Measurements from ENCODE around the gene DLX3.

Gene DLX3

GRCh38 chr17:50015146-50015545 lies 20.1 kb upstream of the DLX3 start:
- DNase-seq (ENCODE audit: low spot score in 2 of 2): no peak
- in situ Hi-C loops (cut with MboI; ENCODE audit: low sequenced_read_pairs): no loop called here
- peaks cover 7% of the 10 kb centered on the region; the same call in 1 of the 2 replicates for H3K9me3 ChIP-seq

GRCh38 chr17:50014471-50015088 lies 19.6 kb upstream of the DLX3 start:
- H3K4me1 ChIP-seq: no peaks in the 10 kb centered on the region
- peaks cover 7% of the 10 kb centered on the region; the same call in 1 of the 2 replicates for H3K9me3 ChIP-seq
- no peak overlapping the region for H3K4me3 ChIP-seq
- H3K27me3 ChIP-seq (ENCODE audit: low read depth): no peaks in the 10 kb centered on the region; the same call in 1 of the 2 replicates
- no peaks in the 10 kb centered on the region for H3K36me3 ChIP-seq (replicated peaks)
- DNase-seq (ENCODE audit: low spot score in 2 of 2): no peak
- in situ Hi-C loops (cut with MboI; ENCODE audit: low sequenced_read_pairs): no loop called here

More at GRCh38 chr17:50015146-50015545, 20.1 kb upstream of the DLX3 start:
- Histone ChIP-seq H3K4me1 (no peaks in the 10 kb centered on the region), H3K36me3 (replicated peaks) (no peaks in the 10 kb centered on the region), H3K27me3 (ENCODE audit: low read depth) (no peaks in the 10 kb centered on the region; the same call in 1 of the 2 replicates), H3K4me3 (no peak overlapping the region)

- H3K9me3 ChIP-seq: peaks cover 12% of the 10 kb centered on the region
- H3K36me3 ChIP-seq (replicated peaks): no peaks in the 10 kb centered on the region
- no peaks in the 10 kb centered on the region for H3K4me1 ChIP-seq
- no peak overlapping the region for H3K4me3 ChIP-seq
- no peak for DNase-seq (ENCODE audit: low spot score in 2 of 2)
- no peaks in the 10 kb centered on the region; the same call in 1 of the 2 replicates for H3K27me3 ChIP-seq (ENCODE audit: low read depth)
- in situ Hi-C loops (cut with MboI; ENCODE audit: low sequenced_read_pairs): no loop called here
These were observed 18.1 kb upstream of the DLX3 start for GRCh38 chr17:50013079-50013478.

- in situ Hi-C loops (cut with MboI; ENCODE audit: low sequenced_read_pairs): loop anchor here (10.0 kb wide), 1 partner anchor 434 kb away; the partner anchor contains the start of gene NXPH3
- DNase-seq (ENCODE audit: low spot score in 2 of 2): no peak
- H3K9me3 ChIP-seq: peaks cover 5% of the 10 kb centered on the region; the same call in 1 of the 2 replicates
These were observed 14.3 kb upstream of the DLX3 start for GRCh38 chr17:50009282-50009681.

GRCh38 chr17:50003911-50004310 lies 8.9 kb upstream of the DLX3 start:
- in situ Hi-C loops (cut with MboI; ENCODE audit: low sequenced_read_pairs): loop anchor here (10.0 kb wide), 1 partner anchor 429 kb away; the partner anchor contains the start of gene NXPH3
- Histone ChIP-seq H3K9me3 (peaks cover 3% of the 10 kb centered on the region; the same call in 1 of the 2 replicates), H3K4me3 (no peak overlapping the region), H3K36me3 (replicated peaks) (no peaks in the 10 kb centered on the region), H3K27me3 (ENCODE audit: low read depth) (peaks cover 25% of the 10 kb centered on the region), H3K4me1 (no peaks in the 10 kb centered on the region)
- DNase-seq (ENCODE audit: low spot score in 2 of 2): no peak

More at GRCh38 chr17:50009282-50009681, 14.3 kb upstream of the DLX3 start:
- Histone ChIP-seq H3K4me1 (no peaks in the 10 kb centered on the region), H3K27me3 (ENCODE audit: low read depth) (no peaks in the 10 kb centered on the region), H3K36me3 (replicated peaks) (no peaks in the 10 kb centered on the region), H3K4me3 (no peak overlapping the region)

GRCh38 chr17:49998836-49999511 lies 4.0 kb upstream of the DLX3 start:
- in situ Hi-C loops (cut with MboI; ENCODE audit: low sequenced_read_pairs): loop anchor here (5.0 to 10.0 kb wide), 2 partner anchors 137 to 294 kb away; partner anchors contain the start of gene SLC35B1
- Histone ChIP-seq H3K4me3 (no peak overlapping the region), H3K9me3 (no peaks in the 10 kb centered on the region), H3K36me3 (replicated peaks) (no peaks in the 10 kb centered on the region), H3K27me3 (ENCODE audit: low read depth) (peaks cover 25% of the 10 kb centered on the region), H3K4me1 (peaks cover 10% of the 10 kb centered on the region)
- no peak for DNase-seq (ENCODE audit: low spot score in 2 of 2)

- no peak overlapping the region for H3K4me3 ChIP-seq
- peak; percentile 76 to 93 for DNase-seq (ENCODE audit: low spot score in 2 of 2)
- H3K9me3 ChIP-seq: no peaks in the 10 kb centered on the region
- no peaks in the 10 kb centered on the region for H3K36me3 ChIP-seq (replicated peaks)
- peaks cover 10% of the 10 kb centered on the region for H3K4me1 ChIP-seq
- H3K27me3 ChIP-seq (ENCODE audit: low read depth): peaks cover 22% of the 10 kb centered on the region
- in situ Hi-C loops (cut with MboI; ENCODE audit: low sequenced_read_pairs): loop anchor here (5.0 to 10.0 kb wide), 2 partner anchors 136 to 293 kb away; partner anchors contain the start of gene SLC35B1
These were observed 3.0 kb upstream of the DLX3 start for GRCh38 chr17:49997773-49998703.

GRCh38 chr17:49997301-49997650 lies 2.3 kb upstream of the DLX3 start:
- Histone ChIP-seq H3K36me3 (replicated peaks) (no peaks in the 10 kb centered on the region), H3K27me3 (ENCODE audit: low read depth) (peaks cover 18% of the 10 kb centered on the region), H3K4me1 (peaks cover 10% of the 10 kb centered on the region), H3K4me3 (peak overlapping the region; percentile 38), H3K9me3 (no peaks in the 10 kb centered on the region)
- DNase-seq (ENCODE audit: low spot score in 2 of 2): no peak
- in situ Hi-C loops (cut with MboI; ENCODE audit: low sequenced_read_pairs): loop anchor here (5.0 to 10.0 kb wide), 2 partner anchors 135 to 292 kb away; partner anchors contain the start of gene SLC35B1

GRCh38 chr17:49996495-49997300 lies 1.7 kb upstream of the DLX3 start:
- in situ Hi-C loops (cut with MboI; ENCODE audit: low sequenced_read_pairs): loop anchor here (5.0 to 10.0 kb wide), 2 partner anchors 134 to 292 kb away; partner anchors contain the start of gene SLC35B1
- Histone ChIP-seq H3K9me3 (no peaks in the 10 kb centered on the region), H3K4me3 (peak overlapping the region; percentile 38), H3K4me1 (peaks cover 10% of the 10 kb centered on the region), H3K27me3 (ENCODE audit: low read depth) (peaks cover 13% of the 10 kb centered on the region), H3K36me3 (replicated peaks) (no peaks in the 10 kb centered on the region)
- peak; percentile 36 to 85 for DNase-seq (ENCODE audit: low spot score in 2 of 2)

- in situ Hi-C loops (cut with MboI; ENCODE audit: low sequenced_read_pairs): loop anchor here (5.0 to 10.0 kb wide), 2 partner anchors 134 to 291 kb away; partner anchors contain the start of gene SLC35B1
- Histone ChIP-seq H3K4me3 (no peak overlapping the region; the same call in 1 of the 2 replicates), H3K27me3 (ENCODE audit: low read depth) (peaks cover 8% of the 10 kb centered on the region), H3K9me3 (no peaks in the 10 kb centered on the region), H3K4me1 (peaks cover 10% of the 10 kb centered on the region), H3K36me3 (replicated peaks) (no peaks in the 10 kb centered on the region)
- no peak for DNase-seq (ENCODE audit: low spot score in 2 of 2)
These were observed 1.1 kb upstream of the DLX3 start for GRCh38 chr17:49996121-49996494.

GRCh38 chr17:49994085-49995054 lies 654 bp downstream of the DLX3 start:
- peak overlapping the region; percentile 47 for H3K4me3 ChIP-seq
- in situ Hi-C loops (cut with MboI; ENCODE audit: low sequenced_read_pairs): loop anchor here (5.0 to 10.0 kb wide), 2 partner anchors 132 to 290 kb away; partner anchors contain the start of gene SLC35B1
- DNase-seq (ENCODE audit: low spot score in 2 of 2): peak in 1 of 2 experiments; percentile 68

More at GRCh38 chr17:49994085-49995054, 654 bp downstream of the DLX3 start:
- H3K27me3 ChIP-seq (ENCODE audit: low read depth): no peaks in the 10 kb centered on the region
- H3K4me1 ChIP-seq: peaks cover 10% of the 10 kb centered on the region
- no peaks in the 10 kb centered on the region for H3K9me3 ChIP-seq
- no peaks in the 10 kb centered on the region for H3K36me3 ChIP-seq (replicated peaks)

All from HAP-1 (cell line).